ENCODE data around the gene PSAT1. TPM values are rescaled to one million over a fixed set of nuclear protein-coding genes. Genes with fewer than 3 reads are reported as not detected.

The PSAT1 gene
- polyA plus RNA-seq, 1 donor from 2014 or later, result 18.0 TPM

GRCh38 chr9:78370991-78371390, 74.1 kb downstream of the PSAT1 start:
- no peak overlapping the region for H3K27ac ChIP-seq (ENCODE audit: low read length)
- H3K9me3 ChIP-seq (ENCODE audit: low read length), result no peaks in the 10 kb centered on the region
- H3K9me2 ChIP-seq (ENCODE audit: insufficient read depth, low read length), result no peaks in the 10 kb centered on the region
- H4K20me1 ChIP-seq (ENCODE audit: insufficient read depth), result no peaks in the 10 kb centered on the region
- no peaks in the 10 kb centered on the region for H3F3A ChIP-seq (ENCODE audit: insufficient read depth, low read length, poor library complexity, severe bottlenecking)
- H3K9ac ChIP-seq (ENCODE audit: low read length), result no peak overlapping the region
- H2AFZ ChIP-seq (ENCODE audit: low read depth, low read length), result no peak overlapping the region
- no peaks in the 10 kb centered on the region for H3K27me3 ChIP-seq (ENCODE audit: insufficient read depth, low read depth, low read length)
- H3K4me3 ChIP-seq (ENCODE audit: low read length), result no peak overlapping the region
- no peaks in the 10 kb centered on the region for H3K36me3 ChIP-seq (ENCODE audit: insufficient read depth, low read length)
- no peaks in the 10 kb centered on the region for H3K79me2 ChIP-seq (replicated peaks; ENCODE audit: insufficient read depth, low read length)
- TF ChIP-seq RAD21 (conservative IDR thresholded peaks at IDR 0.05) (no peak), TAF1 (IDR thresholded peaks at IDR 0.05; ENCODE audit: low read depth) (no peak), EP300 (conservative IDR thresholded peaks at IDR 0.05; ENCODE audit: poor library complexity, severe bottlenecking) (no peak), SMC3 (conservative IDR thresholded peaks at IDR 0.05; ENCODE audit: poor library complexity) (no peak), CTCF (IDR thresholded peaks at IDR 0.05; ENCODE audit: poor library complexity, severe bottlenecking) (no peak), EZH2 (IDR thresholded peaks at IDR 0.05; ENCODE audit: borderline replicate concordance, insufficient read depth, low read length, poor library complexity, severe bottlenecking) (no peak), POLR2AphosphoS5 (IDR thresholded peaks at IDR 0.05) (no peak), MXI1 (conservative IDR thresholded peaks at IDR 0.05; ENCODE audit: poor library complexity, severe bottlenecking) (no peak), REST (IDR thresholded peaks at IDR 0.05; ENCODE audit: borderline replicate concordance) (no peak)
- no peak overlapping the region for H3K4me2 ChIP-seq (ENCODE audit: low read length)

- Histone ChIP-seq H3K9ac (ENCODE audit: low read length) (no peak overlapping the region), H3K36me3 (ENCODE audit: insufficient read depth, low read length) (no peaks in the 10 kb centered on the region), H3K9me3 (ENCODE audit: low read length) (no peaks in the 10 kb centered on the region), H3K27me3 (ENCODE audit: insufficient read depth, low read depth, low read length) (no peaks in the 10 kb centered on the region), H3K79me2 (replicated peaks; ENCODE audit: insufficient read depth, low read length) (no peaks in the 10 kb centered on the region), H3K9me2 (ENCODE audit: insufficient read depth, low read length) (no peaks in the 10 kb centered on the region), H4K20me1 (ENCODE audit: insufficient read depth) (no peaks in the 10 kb centered on the region), H2AFZ (ENCODE audit: low read depth, low read length) (no peak overlapping the region), H3K27ac (ENCODE audit: low read length) (no peak overlapping the region), H3K4me3 (ENCODE audit: low read length) (no peak overlapping the region), H3K4me2 (ENCODE audit: low read length) (no peak overlapping the region), H3F3A (ENCODE audit: insufficient read depth, low read length, poor library complexity, severe bottlenecking) (no peaks in the 10 kb centered on the region)
- TF ChIP-seq MXI1 (conservative IDR thresholded peaks at IDR 0.05; ENCODE audit: poor library complexity, severe bottlenecking) (no peak), REST (IDR thresholded peaks at IDR 0.05; ENCODE audit: borderline replicate concordance) (no peak)
Measured at GRCh38 chr9:78371981-78372380, 75.1 kb downstream of the PSAT1 start.

Other genes with a start within 250 kb of the PSAT1 start
- 57.8 and 64.9 TPM in 2 replicates for gene CEP78, start 61.0 kb upstream of the PSAT1 start, polyA plus RNA-seq